Activated naive CD4-positive, alpha-beta T cell treated with anti-CD3 and anti-CD28 coated beads for 36 hours (primary cell): ENCODE measurements around the gene LRRC14B. TPM values are rescaled to one million over a fixed set of nuclear protein-coding genes. Genes with fewer than 3 reads are reported as not detected.

ENCODE experiments used
- CTCF ChIA-PET: fragments of 350-600 bp; sonication (Branson Sonifier 250); formaldehyde crosslinking; loops from one replicate; lab custom pipeline; 2021; ENCODE audit warnings: antibody characterized with exemption; lab: Charles Lee
- DNase-seq: peaks from one replicate; pipeline ENCODE4 v3.0.0-alpha.2; 2020
- H3K27ac Mint-ChIP-seq: one replicate; pipeline ENCODE4 v1.8.0; 2021; ENCODE audit warnings: mild to moderate bottlenecking, mixed read lengths
- H3K27me3 Mint-ChIP-seq: one replicate; pipeline ENCODE4 v1.8.0; 2021; ENCODE audit warnings: low read depth, mixed read lengths
- H3K36me3 Mint-ChIP-seq: one replicate; pipeline ENCODE4 v1.8.0; 2021; ENCODE audit warnings: low read depth, mixed read lengths
- H3K4me1 Mint-ChIP-seq: one replicate; pipeline ENCODE4 v1.8.0; 2021; ENCODE audit warnings: low read depth, mixed read lengths
- H3K4me3 Mint-ChIP-seq: one replicate; pipeline ENCODE4 v1.8.0; 2021; ENCODE audit warnings: mild to moderate bottlenecking, moderate library complexity, mixed read lengths
- H3K9me3 Mint-ChIP-seq: one replicate; pipeline ENCODE4 v1.8.0; 2021; ENCODE audit warnings: mixed read lengths
- intact Hi-C: fragments of 100-400 bp; cut with micrococcal nuclease; formaldehyde crosslinking; loops from one replicate; pipeline ENCODE4 v1.15.1; 2023
- total RNA-seq, 2 experiments: library from RNA; stranded (reverse); gene quantifications; one replicate each; pipeline ENCODE4 v1.2.3, GENCODE V29; 2021

Gene LRRC14B
- total RNA-seq, 2 experiments from 2014 or later, result not detected

- Mint-ChIP-seq H3K9me3 (no peaks in the 10 kb centered on the region), H3K4me1 (no peaks in the 10 kb centered on the region), H3K27me3 (peaks cover 8% of the 10 kb centered on the region), H3K27ac (no peak overlapping the region), H3K4me3 (no peak overlapping the region), H3K36me3 (no peaks in the 10 kb centered on the region)
- intact Hi-C loops, result no loop called here
- CTCF ChIA-PET, result no interaction called here
- DNase-seq, result no peak
Observed at GRCh38 chr5:154826-155225, 36.5 kb upstream of the LRRC14B start.

GRCh38 chr5:155651-156410, 35.5 kb upstream of the LRRC14B start:
- Mint-ChIP-seq H3K27ac (no peak overlapping the region), H3K4me1 (no peaks in the 10 kb centered on the region), H3K4me3 (no peak overlapping the region), H3K36me3 (no peaks in the 10 kb centered on the region), H3K27me3 (peaks cover 12% of the 10 kb centered on the region), H3K9me3 (no peaks in the 10 kb centered on the region)
- intact Hi-C loops, result no loop called here
- CTCF ChIA-PET, result interaction anchor here (1.5 kb wide), 1 partner anchor 33 kb away, joined by 3 read pairs; no protein-coding TSS in a partner anchor
- DNase-seq, result no peak

GRCh38 chr5:156411-157072, 34.8 kb upstream of the LRRC14B start:
- no peak overlapping the region for H3K27ac Mint-ChIP-seq
- no peaks in the 10 kb centered on the region for H3K4me1 Mint-ChIP-seq
- H3K27me3 Mint-ChIP-seq, result peaks cover 13% of the 10 kb centered on the region
- H3K36me3 Mint-ChIP-seq, result no peaks in the 10 kb centered on the region
- H3K9me3 Mint-ChIP-seq, result no peaks in the 10 kb centered on the region
- CTCF ChIA-PET, result interaction anchor here (1.5 kb wide), 1 partner anchor 32 kb away, joined by 3 read pairs; no protein-coding TSS in a partner anchor
- intact Hi-C loops, result no loop called here
- no peak overlapping the region for H3K4me3 Mint-ChIP-seq
- DNase-seq, result no peak

- H3K36me3 Mint-ChIP-seq, result no peaks in the 10 kb centered on the region
- CTCF ChIA-PET, result no interaction called here
- no peak for DNase-seq
- peaks cover 13% of the 10 kb centered on the region for H3K27me3 Mint-ChIP-seq
- intact Hi-C loops, result no loop called here
- no peaks in the 10 kb centered on the region for H3K9me3 Mint-ChIP-seq
- H3K27ac Mint-ChIP-seq, result no peak overlapping the region
- no peak overlapping the region for H3K4me3 Mint-ChIP-seq
- H3K4me1 Mint-ChIP-seq, result no peaks in the 10 kb centered on the region
Observed at GRCh38 chr5:157126-157715, 34.1 kb upstream of the LRRC14B start.

- no peak for DNase-seq
- no peaks in the 10 kb centered on the region for H3K36me3 Mint-ChIP-seq
- H3K4me3 Mint-ChIP-seq, result no peak overlapping the region
- H3K27me3 Mint-ChIP-seq, result peaks cover 13% of the 10 kb centered on the region
- no peaks in the 10 kb centered on the region for H3K4me1 Mint-ChIP-seq
- H3K27ac Mint-ChIP-seq, result no peak overlapping the region
- intact Hi-C loops, result no loop called here
- CTCF ChIA-PET, result no interaction called here
- H3K9me3 Mint-ChIP-seq, result no peaks in the 10 kb centered on the region
Observed at GRCh38 chr5:157801-158200, 33.5 kb upstream of the LRRC14B start.

- no peaks in the 10 kb centered on the region for H3K9me3 Mint-ChIP-seq
- no peak overlapping the region for H3K27ac Mint-ChIP-seq
- CTCF ChIA-PET, result interaction anchor here (0.6 kb wide), 1 partner anchor 28 kb away, joined by 3 read pairs; no protein-coding TSS in a partner anchor
- H3K27me3 Mint-ChIP-seq, result peaks cover 13% of the 10 kb centered on the region
- no peaks in the 10 kb centered on the region for H3K4me1 Mint-ChIP-seq
- DNase-seq, result no peak
- H3K4me3 Mint-ChIP-seq, result no peak overlapping the region
- intact Hi-C loops, result no loop called here
- no peaks in the 10 kb centered on the region for H3K36me3 Mint-ChIP-seq
Observed at GRCh38 chr5:158807-159447, 32.4 kb upstream of the LRRC14B start.

GRCh38 chr5:159448-160172, 31.7 kb upstream of the LRRC14B start:
- Mint-ChIP-seq H3K9me3 (no peaks in the 10 kb centered on the region), H3K4me3 (no peak overlapping the region), H3K36me3 (no peaks in the 10 kb centered on the region), H3K27ac (no peak overlapping the region), H3K27me3 (peaks cover 13% of the 10 kb centered on the region), H3K4me1 (no peaks in the 10 kb centered on the region)
- CTCF ChIA-PET, result interaction anchor here (0.6 kb wide), 1 partner anchor 29 kb away, joined by 3 read pairs; no protein-coding TSS in a partner anchor
- no peak for DNase-seq
- intact Hi-C loops, result no loop called here

GRCh38 chr5:160173-160510, 31.2 kb upstream of the LRRC14B start:
- CTCF ChIA-PET, result no interaction called here
- no peak for DNase-seq
- Mint-ChIP-seq H3K9me3 (no peaks in the 10 kb centered on the region), H3K36me3 (no peaks in the 10 kb centered on the region), H3K27ac (no peak overlapping the region), H3K4me3 (no peak overlapping the region), H3K4me1 (no peaks in the 10 kb centered on the region), H3K27me3 (peaks cover 13% of the 10 kb centered on the region)
- intact Hi-C loops, result no loop called here

- Mint-ChIP-seq H3K27ac (no peak overlapping the region), H3K27me3 (peaks cover 13% of the 10 kb centered on the region), H3K4me1 (no peaks in the 10 kb centered on the region), H3K36me3 (no peaks in the 10 kb centered on the region), H3K9me3 (no peaks in the 10 kb centered on the region), H3K4me3 (no peak overlapping the region)
- intact Hi-C loops, result no loop called here
- no peak for DNase-seq
- CTCF ChIA-PET, result no interaction called here
Observed at GRCh38 chr5:160921-161802, 30.1 kb upstream of the LRRC14B start.

GRCh38 chr5:161803-162110, 29.5 kb upstream of the LRRC14B start:
- Mint-ChIP-seq H3K4me1 (no peaks in the 10 kb centered on the region), H3K27me3 (peaks cover 13% of the 10 kb centered on the region), H3K27ac (no peak overlapping the region), H3K9me3 (no peaks in the 10 kb centered on the region), H3K36me3 (no peaks in the 10 kb centered on the region), H3K4me3 (no peak overlapping the region)
- DNase-seq, result no peak
- intact Hi-C loops, result no loop called here
- CTCF ChIA-PET, result no interaction called here

- CTCF ChIA-PET, result no interaction called here
- H3K9me3 Mint-ChIP-seq, result no peaks in the 10 kb centered on the region
- no peaks in the 10 kb centered on the region for H3K36me3 Mint-ChIP-seq
- H3K27me3 Mint-ChIP-seq, result peaks cover 12% of the 10 kb centered on the region
- intact Hi-C loops, result no loop called here
- H3K4me3 Mint-ChIP-seq, result no peak overlapping the region
- no peaks in the 10 kb centered on the region for H3K4me1 Mint-ChIP-seq
- no peak overlapping the region for H3K27ac Mint-ChIP-seq
- no peak for DNase-seq
Observed at GRCh38 chr5:162190-162564, 29.1 kb upstream of the LRRC14B start.
